ENCODE results near the gene PITPNC1. TPM values are rescaled to one million over a fixed set of nuclear protein-coding genes. Genes with fewer than 3 reads are reported as not detected.

PITPNC1 gene
- total RNA-seq, 1 experiment from 2014 or later = 20.8 TPM

DNA sequence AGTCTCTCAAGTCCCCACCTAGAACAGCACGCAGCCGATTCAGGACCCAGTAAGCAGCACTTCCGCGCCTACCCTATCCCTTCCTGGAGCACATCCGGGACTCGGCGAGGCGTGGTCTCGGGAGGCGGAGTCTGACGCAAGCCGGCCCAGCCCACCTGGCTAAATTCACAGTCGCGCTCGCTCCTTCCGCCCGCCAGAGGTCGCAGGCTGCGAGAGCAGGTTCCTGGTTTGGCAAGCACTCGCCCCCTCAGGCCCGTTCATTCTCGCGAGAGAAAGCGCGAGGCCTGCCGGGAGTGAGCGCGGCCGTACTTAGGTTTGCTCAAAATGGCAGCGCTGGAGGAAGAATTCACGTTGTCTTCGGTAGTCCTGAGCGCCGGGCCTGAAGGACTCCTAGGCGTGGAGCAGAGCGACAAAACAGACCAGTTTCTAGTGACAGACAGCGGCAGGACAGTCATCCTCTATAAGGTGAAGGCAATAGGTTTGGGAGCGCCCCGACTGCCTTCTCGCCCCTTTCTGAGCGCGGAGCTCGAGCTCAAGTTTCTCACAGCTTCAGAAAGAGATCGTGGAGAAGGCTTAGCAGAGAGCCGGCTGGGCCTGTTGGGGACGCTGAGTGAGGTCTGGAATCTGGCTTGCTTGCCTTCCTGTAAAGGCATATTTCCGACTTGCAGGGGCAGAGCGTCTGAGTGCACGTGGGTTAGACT is 340.7 kb downstream of the PITPNC1 start, which contains the start of gene NOL11:
Gene NOL11, plus strand, starts transcription at position 313 of the 701 bp plus-strand sequence. Its CDS starts 12 bp downstream, at position 325.
- ChIA-PET POLR2A (interaction anchor here (0.5 to 0.7 kb wide), 3 partner anchors 11 to 35 kb away, joined by 3 to 13 read pairs (median 5); no protein-coding TSS in a partner anchor), CTCF (interaction anchor here (0.5 to 0.6 kb wide), 2 partner anchors 60 to 484 kb away, joined by 3 to 5 read pairs; no protein-coding TSS in a partner anchor)
- H3K27ac ChIP-seq (ENCODE audit: low read length) = peak within 1 kb of the TSS; percentile 92
- no peaks in the 10 kb centered on the region for H3K9me3 ChIP-seq (ENCODE audit: control insufficient read depth, insufficient read depth, low read depth, low read length)
- H3K4me1 ChIP-seq (ENCODE audit: control insufficient read depth, insufficient read depth, low read length) = peaks cover 4% of the 10 kb centered on the region
- DNase-seq (ENCODE audit: low read depth, low spot score) (peak; percentile 88), ATAC-seq (peak; percentile 100)
- intact Hi-C loops (cut with micrococcal nuclease; ENCODE audit: unreplicated experiment) (no loop called here), in situ Hi-C loops (cut with HindIII; ENCODE audit: low pct_unique_long_range_greater_than_20kb, low sequenced_read_pairs) (no loop called here)
- BruUV-seq (replicated peaks) = TSS peak; percentile 95
- no peaks in the 10 kb centered on the region for H3K27me3 ChIP-seq (ENCODE audit: control insufficient read depth, insufficient read depth, low read length)
- peak within 1 kb of the TSS; percentile 97 to 100 for H3K4me3 ChIP-seq (ENCODE audit: low read depth in 2 of 2, low read length in 2 of 2)
- TF ChIP-seq POLR2AphosphoS5 (IDR thresholded peaks at IDR 0.05; ENCODE audit: low read depth, low read length) = peak; percentile 98
- TF ChIP-seq, protein P1, sequence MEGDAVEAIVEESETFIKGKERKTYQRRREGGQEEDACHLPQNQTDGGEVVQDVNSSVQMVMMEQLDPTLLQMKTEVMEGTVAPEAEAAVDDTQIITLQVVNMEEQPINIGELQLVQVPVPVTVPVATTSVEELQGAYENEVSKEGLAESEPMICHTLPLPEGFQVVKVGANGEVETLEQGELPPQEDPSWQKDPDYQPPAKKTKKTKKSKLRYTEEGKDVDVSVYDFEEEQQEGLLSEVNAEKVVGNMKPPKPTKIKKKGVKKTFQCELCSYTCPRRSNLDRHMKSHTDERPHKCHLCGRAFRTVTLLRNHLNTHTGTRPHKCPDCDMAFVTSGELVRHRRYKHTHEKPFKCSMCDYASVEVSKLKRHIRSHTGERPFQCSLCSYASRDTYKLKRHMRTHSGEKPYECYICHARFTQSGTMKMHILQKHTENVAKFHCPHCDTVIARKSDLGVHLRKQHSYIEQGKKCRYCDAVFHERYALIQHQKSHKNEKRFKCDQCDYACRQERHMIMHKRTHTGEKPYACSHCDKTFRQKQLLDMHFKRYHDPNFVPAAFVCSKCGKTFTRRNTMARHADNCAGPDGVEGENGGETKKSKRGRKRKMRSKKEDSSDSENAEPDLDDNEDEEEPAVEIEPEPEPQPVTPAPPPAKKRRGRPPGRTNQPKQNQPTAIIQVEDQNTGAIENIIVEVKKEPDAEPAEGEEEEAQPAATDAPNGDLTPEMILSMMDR (IDR thresholded peaks at IDR 0.05) = peak; percentile 93
- peak; percentile 79; the same call in 1 of the 2 replicates for TF ChIP-seq SIN3A (IDR thresholded peaks at IDR 0.05; ENCODE audit: borderline replicate concordance, insufficient read depth, low read depth, low read length)
- TF ChIP-seq, protein P2, sequence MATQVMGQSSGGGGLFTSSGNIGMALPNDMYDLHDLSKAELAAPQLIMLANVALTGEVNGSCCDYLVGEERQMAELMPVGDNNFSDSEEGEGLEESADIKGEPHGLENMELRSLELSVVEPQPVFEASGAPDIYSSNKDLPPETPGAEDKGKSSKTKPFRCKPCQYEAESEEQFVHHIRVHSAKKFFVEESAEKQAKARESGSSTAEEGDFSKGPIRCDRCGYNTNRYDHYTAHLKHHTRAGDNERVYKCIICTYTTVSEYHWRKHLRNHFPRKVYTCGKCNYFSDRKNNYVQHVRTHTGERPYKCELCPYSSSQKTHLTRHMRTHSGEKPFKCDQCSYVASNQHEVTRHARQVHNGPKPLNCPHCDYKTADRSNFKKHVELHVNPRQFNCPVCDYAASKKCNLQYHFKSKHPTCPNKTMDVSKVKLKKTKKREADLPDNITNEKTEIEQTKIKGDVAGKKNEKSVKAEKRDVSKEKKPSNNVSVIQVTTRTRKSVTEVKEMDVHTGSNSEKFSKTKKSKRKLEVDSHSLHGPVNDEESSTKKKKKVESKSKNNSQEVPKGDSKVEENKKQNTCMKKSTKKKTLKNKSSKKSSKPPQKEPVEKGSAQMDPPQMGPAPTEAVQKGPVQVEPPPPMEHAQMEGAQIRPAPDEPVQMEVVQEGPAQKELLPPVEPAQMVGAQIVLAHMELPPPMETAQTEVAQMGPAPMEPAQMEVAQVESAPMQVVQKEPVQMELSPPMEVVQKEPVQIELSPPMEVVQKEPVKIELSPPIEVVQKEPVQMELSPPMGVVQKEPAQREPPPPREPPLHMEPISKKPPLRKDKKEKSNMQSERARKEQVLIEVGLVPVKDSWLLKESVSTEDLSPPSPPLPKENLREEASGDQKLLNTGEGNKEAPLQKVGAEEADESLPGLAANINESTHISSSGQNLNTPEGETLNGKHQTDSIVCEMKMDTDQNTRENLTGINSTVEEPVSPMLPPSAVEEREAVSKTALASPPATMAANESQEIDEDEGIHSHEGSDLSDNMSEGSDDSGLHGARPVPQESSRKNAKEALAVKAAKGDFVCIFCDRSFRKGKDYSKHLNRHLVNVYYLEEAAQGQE (IDR thresholded peaks at IDR 0.05; ENCODE audit: insufficient read depth in 1 of 2, low read depth in 2 of 2, low read length in 1 of 2) = no peak
- H3K36me3 ChIP-seq (ENCODE audit: control insufficient read depth, insufficient read depth, low read length) = peaks cover 32% of the 10 kb centered on the region

DNA sequence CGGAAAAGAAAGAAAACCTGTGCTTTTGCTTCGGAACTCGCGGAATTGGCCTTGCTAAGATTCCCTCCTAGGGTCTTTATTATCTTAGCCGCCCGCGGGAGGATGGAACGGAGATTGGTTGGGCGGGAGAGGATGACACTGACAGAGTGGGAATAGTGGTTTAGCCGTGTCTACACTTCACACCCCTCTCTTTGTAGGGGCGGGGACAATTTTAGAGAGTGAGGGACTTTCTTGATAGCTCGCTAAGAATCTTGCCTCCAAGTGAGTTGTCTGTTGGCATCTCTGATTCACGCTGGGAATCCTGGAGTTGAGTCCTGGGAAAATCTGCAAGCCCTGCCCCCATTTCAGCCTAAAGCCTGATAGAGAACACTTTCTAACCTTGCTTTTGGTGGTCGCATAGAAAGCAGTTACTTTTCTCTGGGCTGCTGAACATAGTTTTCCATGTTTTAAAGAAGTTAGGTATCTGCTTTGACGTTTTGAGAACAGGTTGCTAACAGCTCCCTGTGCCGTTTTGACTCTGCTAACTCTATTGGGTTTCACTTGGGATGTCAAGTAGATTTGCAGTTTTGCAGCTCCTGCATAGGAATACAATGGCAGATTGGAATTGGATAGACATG is 341.4 kb downstream of the PITPNC1 start:
- Histone ChIP-seq H3K4me3 (ENCODE audit: low read depth in 2 of 2, low read length in 2 of 2) (peak overlapping the region; percentile 97 to 100), H3K27me3 (ENCODE audit: control insufficient read depth, insufficient read depth, low read length) (no peaks in the 10 kb centered on the region), H3K27ac (ENCODE audit: low read length) (peak overlapping the region; percentile 92), H3K9me3 (ENCODE audit: control insufficient read depth, insufficient read depth, low read depth, low read length) (no peaks in the 10 kb centered on the region), H3K36me3 (ENCODE audit: control insufficient read depth, insufficient read depth, low read length) (peaks cover 32% of the 10 kb centered on the region), H3K4me1 (ENCODE audit: control insufficient read depth, insufficient read depth, low read length) (peaks cover 4% of the 10 kb centered on the region)
- TF ChIP-seq, protein P2 (IDR thresholded peaks at IDR 0.05; ENCODE audit: insufficient read depth in 1 of 2, low read depth in 2 of 2, low read length in 1 of 2) = no peak
- TF ChIP-seq, protein P1 (IDR thresholded peaks at IDR 0.05) = no peak
- TF ChIP-seq TCF7L2 (IDR thresholded peaks at IDR 0.05; ENCODE audit: low read depth, low read length) (no peak), POLR2AphosphoS5 (IDR thresholded peaks at IDR 0.05; ENCODE audit: low read depth, low read length) (no peak), SIN3A (IDR thresholded peaks at IDR 0.05; ENCODE audit: borderline replicate concordance, insufficient read depth, low read depth, low read length) (no peak)
- no TSS peak for BruUV-seq (replicated peaks)
- CTCF ChIA-PET = interaction anchor here (0.6 kb wide), 1 partner anchor 485 kb away, joined by 5 read pairs; no protein-coding TSS in a partner anchor
- ATAC-seq (peak; percentile 36), DNase-seq (ENCODE audit: low read depth, low spot score) (no peak)
- intact Hi-C loops (cut with micrococcal nuclease; ENCODE audit: unreplicated experiment) (no loop called here), in situ Hi-C loops (cut with HindIII; ENCODE audit: low pct_unique_long_range_greater_than_20kb, low sequenced_read_pairs) (no loop called here)
- POLR2A ChIA-PET = interaction anchor here (0.5 kb wide), 1 partner anchor 35 kb away, joined by 13 read pairs; no protein-coding TSS in a partner anchor

Measured in Panc1 (cell line).